Hematopoietic multipotent progenitor cell treated with erythropoietin and hydrocortisone succinate and interleukin-3 and kit ligand, for 15 days (in vitro differentiated cells): ENCODE data around the gene WDFY3.
"Not testable (repeated sequence)": the region's sequence is repeated elsewhere in the genome, so short reads cannot be mapped to it uniquely, and the experiment has no call there.

Source experiments
- DNase-seq: peaks from one replicate; pipeline ENCODE4 v3.0.0-alpha.2; 2015; ENCODE audit warnings: low spot score

Gene WDFY3

GRCh38 chr4:84672177-84672576 lies 294.3 kb downstream of the WDFY3 start:
- DNase-seq = no peak

- DNase-seq = no peak
Observed at GRCh38 chr4:84669201-84669600, 297.3 kb downstream of the WDFY3 start.

GRCh38 chr4:84666439-84666838 lies 300.1 kb downstream of the WDFY3 start:
- no peak for DNase-seq

- not testable (repeated sequence) for DNase-seq
Observed at GRCh38 chr4:84664767-84665166, 301.7 kb downstream of the WDFY3 start.

GRCh38 chr4:84661191-84661939 lies 305.1 kb downstream of the WDFY3 start:
- no peak for DNase-seq

GRCh38 chr4:84660606-84661005 lies 305.9 kb downstream of the WDFY3 start:
- no peak for DNase-seq

- DNase-seq = no peak
Observed at GRCh38 chr4:84652478-84652877, 314.0 kb downstream of the WDFY3 start.

GRCh38 chr4:84651499-84651898 lies 315.0 kb downstream of the WDFY3 start:
- DNase-seq = no peak

GRCh38 chr4:84648863-84649647 lies 317.4 kb downstream of the WDFY3 start:
- DNase-seq = no peak

- DNase-seq = no peak
Observed at GRCh38 chr4:84648178-84648577, 318.3 kb downstream of the WDFY3 start.

- no peak for DNase-seq
Observed at GRCh38 chr4:84647312-84647884, 319.1 kb downstream of the WDFY3 start.

GRCh38 chr4:84644087-84644486 lies 322.4 kb downstream of the WDFY3 start:
- no peak for DNase-seq

- DNase-seq = no peak
Observed at GRCh38 chr4:84639145-84639544, 327.3 kb downstream of the WDFY3 start.

GRCh38 chr4:84638092-84638491 lies 328.4 kb downstream of the WDFY3 start:
- no peak for DNase-seq

- DNase-seq = no peak
Observed at GRCh38 chr4:84634961-84635360, 331.5 kb downstream of the WDFY3 start.

GRCh38 chr4:84632092-84632491 lies 334.4 kb downstream of the WDFY3 start:
- DNase-seq = no peak

GRCh38 chr4:84631573-84631972 lies 334.9 kb downstream of the WDFY3 start:
- DNase-seq = no peak

- no peak for DNase-seq
Observed at GRCh38 chr4:84626673-84627072, 339.8 kb downstream of the WDFY3 start.

- DNase-seq = no peak
Observed at GRCh38 chr4:84623661-84624060, 342.8 kb downstream of the WDFY3 start.

GRCh38 chr4:84622959-84623358 lies 343.5 kb downstream of the WDFY3 start:
- no peak for DNase-seq
